Skin epidermis (tissue), 12 donors: ENCODE results near the gene PROP1.
A peak's percentile ranks its signal among the peaks of the same experiment; 100 is the strongest.
"Not testable (repeated sequence)": the region's sequence is repeated elsewhere in the genome, so short reads cannot be mapped to it uniquely, and the experiment has no call there.

Experiments used
- H3K27ac ChIP-seq, 21 experiments: fragments of 200-600 bp; sonication (generic) in 11 of 21; one replicate each; pipeline ENCODE4 v1.5.0; 2020; ENCODE audit warnings: mild to moderate bottlenecking in 3 of 21, inconsistent platforms in 2 of 21, moderate library complexity in 2 of 21
- H3K4me3 ChIP-seq, 7 experiments: fragments of 200-600 bp; sonication (generic) in 2 of 7; one replicate each; pipeline ENCODE4 v1.5.0; 2020; ENCODE audit warnings: inconsistent platforms in 2 of 7, mild to moderate bottlenecking in 2 of 7, moderate library complexity in 1 of 7

Gene PROP1

GRCh38 chr5:177949656-177950055 is 46.4 kb downstream of the PROP1 start:
- not testable (repeated sequence) for H3K4me3 ChIP-seq, H3K27ac ChIP-seq

DNA sequence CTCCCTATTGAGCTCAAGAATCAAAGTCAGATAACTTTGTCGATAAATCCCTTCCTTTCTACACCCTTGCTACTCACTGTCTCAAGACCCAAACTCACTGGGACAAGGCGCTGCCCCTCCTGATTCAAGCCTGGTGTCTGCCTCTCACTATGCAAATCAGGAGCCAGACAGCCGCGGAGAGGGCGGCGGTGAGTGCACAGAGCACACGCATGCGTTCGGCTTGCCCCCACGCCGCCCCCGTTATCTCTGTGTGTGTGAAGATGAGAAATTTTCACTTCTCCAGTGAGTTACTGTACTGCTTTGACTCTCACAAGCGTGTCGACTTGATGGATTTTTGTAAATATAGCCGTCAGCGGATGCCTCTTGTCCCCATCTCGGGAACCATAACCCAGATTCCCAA is 47.0 kb downstream of the PROP1 start:
- H3K27ac ChIP-seq, H3K4me3 ChIP-seq: not testable (repeated sequence)

- H3K27ac ChIP-seq, H3K4me3 ChIP-seq: not testable (repeated sequence)
These were observed 48.1 kb downstream of the PROP1 start for GRCh38 chr5:177947912-177948311.

DNA sequence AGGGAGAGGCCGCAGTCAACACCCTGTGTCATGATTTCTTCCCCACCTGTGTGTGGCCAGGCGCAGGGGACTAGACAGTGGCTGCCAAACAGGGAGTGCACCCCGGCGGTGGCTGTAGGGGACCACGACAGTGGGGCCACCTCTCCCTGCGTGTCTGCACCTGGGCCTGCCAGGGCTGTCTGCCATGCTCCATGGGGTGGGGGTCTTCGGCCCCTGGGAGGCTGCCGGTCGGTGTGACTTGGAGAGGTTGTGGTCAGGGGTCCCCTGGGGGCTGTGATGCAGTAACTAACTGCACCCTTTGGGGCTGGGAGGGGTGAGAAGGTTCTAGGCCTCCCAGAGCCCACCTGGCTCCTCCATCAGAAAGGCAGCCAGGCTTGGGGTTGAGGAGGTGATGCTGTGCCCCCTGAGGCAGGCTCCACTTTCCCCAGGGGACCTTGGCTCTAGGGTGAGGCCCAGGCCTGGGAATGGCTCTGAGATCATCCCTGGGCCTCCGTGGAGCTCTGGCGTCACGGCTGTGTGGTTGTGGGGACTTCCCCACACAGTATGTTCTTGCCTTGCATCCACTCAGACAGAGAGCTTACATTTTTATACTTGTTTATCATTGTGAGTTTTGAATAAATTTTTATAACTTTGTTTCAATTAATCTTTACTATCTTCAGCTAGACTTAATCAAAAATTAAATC is 50.3 kb downstream of the PROP1 start:
- not testable (repeated sequence) for H3K4me3 ChIP-seq, H3K27ac ChIP-seq

DNA sequence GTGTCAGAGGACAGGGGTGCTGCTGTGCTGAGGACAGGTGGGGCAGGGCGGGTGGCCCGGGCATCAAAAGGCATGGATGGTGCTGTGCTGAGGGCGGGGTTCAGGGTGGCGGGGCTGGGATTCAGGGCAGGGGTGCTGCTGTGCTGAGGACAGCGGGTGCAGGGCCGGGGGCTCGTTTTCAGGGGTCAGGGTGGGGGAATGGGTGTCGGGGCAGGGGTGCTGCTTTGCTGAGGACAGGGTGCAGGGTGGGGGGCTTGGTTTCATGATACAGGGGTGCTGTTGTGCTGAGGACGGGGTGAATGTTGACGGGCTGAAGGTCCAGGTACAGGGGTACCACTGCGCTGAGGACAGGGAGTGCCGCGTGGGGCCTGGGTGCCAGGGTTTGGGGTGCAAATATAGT is 50.9 kb downstream of the PROP1 start:
- not testable (repeated sequence) for H3K4me3 ChIP-seq, H3K27ac ChIP-seq

DNA sequence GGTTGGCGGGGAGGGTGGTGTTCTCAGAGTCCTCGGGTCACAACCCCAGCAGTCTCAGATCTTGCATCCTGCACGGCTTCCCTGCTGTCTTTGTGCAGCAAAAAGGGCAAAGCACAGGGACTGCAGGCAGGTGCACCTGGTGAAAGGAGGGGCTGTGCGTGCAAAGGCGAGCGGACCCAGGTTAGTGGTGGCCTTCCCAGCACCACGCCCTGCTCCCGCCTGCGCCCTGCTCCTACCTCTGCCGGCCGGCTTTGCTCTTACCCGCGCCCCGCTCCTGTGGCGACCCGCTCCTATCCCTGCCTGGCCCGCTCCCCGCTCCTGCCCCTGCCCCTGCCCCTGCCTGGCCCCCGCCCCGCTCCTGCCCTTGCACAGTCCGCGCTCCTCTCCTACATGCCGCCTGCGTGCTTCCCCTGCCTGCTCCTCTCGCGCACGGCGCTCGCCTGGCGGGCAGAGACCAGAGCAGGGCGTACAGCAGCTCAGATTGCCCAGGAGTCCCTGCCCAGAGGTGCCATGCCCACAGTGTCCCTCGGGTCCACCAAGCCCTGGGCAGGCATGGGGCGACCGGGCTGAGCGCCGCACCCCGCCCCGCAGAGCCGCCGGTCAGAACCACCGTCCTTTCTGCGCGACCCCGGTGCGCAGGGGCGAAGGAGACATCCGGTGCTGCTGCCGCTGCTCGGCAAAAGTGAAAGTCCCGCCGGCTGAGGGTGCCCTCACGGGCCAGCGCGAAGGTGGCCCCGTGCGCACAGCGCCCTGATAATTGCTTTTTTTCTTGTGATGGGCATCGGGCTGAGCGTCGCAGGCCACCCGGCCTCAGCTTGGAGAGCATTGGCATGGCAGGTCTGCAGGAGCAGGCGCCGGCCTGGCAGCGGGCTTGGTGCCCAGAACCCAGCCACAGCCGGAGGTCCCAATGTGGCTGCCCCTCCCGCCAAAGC is 52.0 kb downstream of the PROP1 start:
- H3K4me3 ChIP-seq: peak overlapping the region in 6 of 7 experiments; percentile 18 to 42 (median 31)
- H3K27ac ChIP-seq: not testable (repeated sequence)

DNA sequence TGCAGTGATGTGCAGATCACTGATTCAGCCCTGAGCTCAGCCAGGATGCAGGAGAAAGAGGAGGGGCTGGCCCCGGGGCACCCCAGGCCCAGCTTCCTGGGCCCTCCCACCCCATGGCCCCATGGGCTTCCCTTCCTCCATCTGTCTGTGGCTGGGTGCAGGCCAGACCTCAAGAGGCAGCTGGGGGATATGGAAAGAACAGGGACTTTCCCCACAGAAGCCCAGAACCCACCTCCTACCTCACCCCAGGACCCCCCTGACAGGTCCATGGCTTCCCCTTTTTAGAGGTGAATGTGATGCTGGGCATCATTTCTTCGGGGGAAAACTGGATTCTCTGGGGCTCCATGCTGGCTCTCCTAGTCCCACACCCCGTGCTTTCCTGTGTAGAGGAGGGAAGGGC is 53.1 kb downstream of the PROP1 start:
- not testable (repeated sequence) for H3K27ac ChIP-seq, H3K4me3 ChIP-seq
